Omental fat pad (tissue), 4 donors: ENCODE data around the gene APOBEC3F. TPM values are rescaled to one million over a fixed set of nuclear protein-coding genes. Genes with fewer than 3 reads are reported as not detected.
A peak's percentile ranks its signal among the peaks of the same experiment; 100 is the strongest.
"Not testable (repeated sequence)": the region's sequence is repeated elsewhere in the genome, so short reads cannot be mapped to it uniquely, and the experiment has no call there.

Experiments used
- ATAC-seq: fragments of 150-250 bp; one replicate; pipeline ENCODE4 v1.9.1; 2016; ENCODE audit warnings: mild to moderate bottlenecking, moderate library complexity; ENCODE audit not compliant: low FRiP score
- DNase-seq: peaks from one replicate; pipeline ENCODE4 v3.0.0-alpha.2; 2019; ENCODE audit warnings: low spot score
- total RNA-seq, 4 donors: library from RNA; depleted of rRNA; stranded (reverse); fragments of >200 nt; gene quantifications; one replicate each; pipeline ENCODE4 v1.1.0, GENCODE V29; 2016
- TF ChIP-seq, protein P1 (sequence below), 3 donors: fragments of 450-650 bp; IDR thresholded peaks; one replicate each; pipeline ENCODE4 v1.5.1; 2016 to 2017; ENCODE audit warnings: antibody characterized with exemption in 3 of 3, mild to moderate bottlenecking in 3 of 3, moderate library complexity in 2 of 3

Gene APOBEC3F
- total RNA-seq, 4 donors from 2014 or later: 1.8 to 9.0 (median 2.6) TPM

DNA sequence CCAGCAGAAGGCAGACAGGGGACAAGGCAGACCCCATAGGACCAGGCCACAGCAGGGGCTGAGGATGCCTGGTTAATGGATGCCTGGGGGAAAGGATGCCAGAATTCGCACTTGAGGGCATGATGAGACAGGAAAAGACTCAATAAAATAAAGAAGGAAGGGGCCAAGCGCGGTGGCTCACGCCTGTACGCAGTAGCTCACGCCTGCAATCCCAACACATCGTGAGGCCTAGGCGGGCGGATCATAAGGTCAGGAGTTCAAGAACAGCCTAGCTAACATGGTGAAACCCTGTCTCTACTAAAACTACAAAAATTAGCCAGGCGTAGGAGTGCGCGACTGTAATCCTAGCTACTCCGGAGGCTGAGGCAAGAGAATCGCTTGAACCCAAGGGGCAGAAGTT is 10.0 kb upstream of the APOBEC3F start:
- TF ChIP-seq, protein P1, sequence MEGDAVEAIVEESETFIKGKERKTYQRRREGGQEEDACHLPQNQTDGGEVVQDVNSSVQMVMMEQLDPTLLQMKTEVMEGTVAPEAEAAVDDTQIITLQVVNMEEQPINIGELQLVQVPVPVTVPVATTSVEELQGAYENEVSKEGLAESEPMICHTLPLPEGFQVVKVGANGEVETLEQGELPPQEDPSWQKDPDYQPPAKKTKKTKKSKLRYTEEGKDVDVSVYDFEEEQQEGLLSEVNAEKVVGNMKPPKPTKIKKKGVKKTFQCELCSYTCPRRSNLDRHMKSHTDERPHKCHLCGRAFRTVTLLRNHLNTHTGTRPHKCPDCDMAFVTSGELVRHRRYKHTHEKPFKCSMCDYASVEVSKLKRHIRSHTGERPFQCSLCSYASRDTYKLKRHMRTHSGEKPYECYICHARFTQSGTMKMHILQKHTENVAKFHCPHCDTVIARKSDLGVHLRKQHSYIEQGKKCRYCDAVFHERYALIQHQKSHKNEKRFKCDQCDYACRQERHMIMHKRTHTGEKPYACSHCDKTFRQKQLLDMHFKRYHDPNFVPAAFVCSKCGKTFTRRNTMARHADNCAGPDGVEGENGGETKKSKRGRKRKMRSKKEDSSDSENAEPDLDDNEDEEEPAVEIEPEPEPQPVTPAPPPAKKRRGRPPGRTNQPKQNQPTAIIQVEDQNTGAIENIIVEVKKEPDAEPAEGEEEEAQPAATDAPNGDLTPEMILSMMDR (IDR thresholded peaks at IDR 0.05): no peak
- DNase-seq (no peak), ATAC-seq (no peak)

GRCh38 chr22:39031434-39032295 is 9.0 kb upstream of the APOBEC3F start:
- DNase-seq, ATAC-seq: not testable (repeated sequence)

DNA sequence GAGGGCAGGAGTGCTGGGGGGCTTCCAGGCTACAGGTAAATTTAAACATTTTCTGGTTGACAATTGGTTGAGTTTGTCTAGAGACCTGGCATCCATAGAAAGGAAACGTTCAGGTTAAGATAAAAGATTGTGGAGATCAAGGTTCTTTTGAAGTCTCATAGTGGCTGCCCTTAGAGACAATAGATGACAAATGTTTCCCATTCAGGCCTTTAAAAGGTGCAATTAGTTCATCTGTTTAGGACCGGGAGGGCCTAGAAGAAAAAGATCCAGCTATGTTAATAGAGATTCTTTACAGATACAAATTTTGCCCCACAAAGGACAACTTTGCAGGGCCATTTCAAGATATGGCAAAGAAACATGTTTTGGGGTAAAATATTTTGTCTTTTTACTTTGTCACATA is 3.6 kb upstream of the APOBEC3F start:
- not testable (repeated sequence) for ATAC-seq, DNase-seq

GRCh38 chr22:39039306-39040126 is 1.1 kb upstream of the APOBEC3F start:
- TF ChIP-seq, protein P1 (IDR thresholded peaks at IDR 0.05): no peak
- ATAC-seq (no peak), DNase-seq (no peak)

GRCh38 chr22:39040155-39040537 is 518 bp upstream of the APOBEC3F start:
- peak; percentile 8 for ATAC-seq
- not testable (repeated sequence) for DNase-seq

- TF ChIP-seq, protein P1 (IDR thresholded peaks at IDR 0.05): no peak
- no peak for ATAC-seq
These were observed 1.2 kb downstream of the APOBEC3F start for GRCh38 chr22:39041908-39042307.

DNA sequence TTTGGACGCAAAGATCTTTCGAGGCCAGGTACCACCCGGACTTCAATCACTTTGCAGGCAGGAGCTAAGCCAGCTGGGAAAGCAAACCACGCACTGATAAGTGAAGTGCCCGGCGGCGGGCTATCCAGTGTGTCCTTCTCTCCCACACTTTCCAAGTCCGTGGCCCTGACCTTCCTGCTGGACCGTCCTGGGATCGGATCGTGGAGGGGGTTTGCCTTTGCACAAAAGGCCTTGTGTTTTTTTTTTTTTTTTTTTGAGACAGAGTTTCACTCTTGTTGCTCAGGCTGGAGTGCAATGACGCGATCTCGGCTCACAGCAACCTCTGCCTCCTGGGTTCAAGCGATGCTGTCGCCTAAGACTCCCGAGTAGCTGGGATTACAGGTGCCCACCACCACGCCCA is 2.4 kb downstream of the APOBEC3F start:
- not testable (repeated sequence) for DNase-seq, ATAC-seq

More at GRCh38 chr22:39041908-39042307, 1.2 kb downstream of the APOBEC3F start:
- no peak for DNase-seq

DNA sequence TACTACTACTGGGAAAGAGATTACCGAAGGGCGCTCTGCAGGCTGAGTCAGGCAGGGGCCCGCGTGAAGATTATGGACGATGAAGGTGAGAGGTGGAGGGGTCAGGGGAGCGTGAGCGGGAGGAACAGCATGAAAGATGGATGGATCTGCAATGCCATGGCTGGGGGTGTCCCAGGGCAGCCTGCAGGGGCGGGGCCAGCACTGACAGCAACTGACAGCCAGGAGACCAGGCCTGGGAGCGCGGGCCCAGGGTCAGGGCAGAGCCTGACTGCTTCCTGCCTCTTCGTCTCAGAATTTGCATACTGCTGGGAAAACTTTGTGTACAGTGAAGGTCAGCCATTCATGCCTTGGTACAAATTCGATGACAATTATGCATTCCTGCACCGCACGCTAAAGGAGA is 4.5 kb downstream of the APOBEC3F start:
- DNase-seq: not testable (repeated sequence)

DNA sequence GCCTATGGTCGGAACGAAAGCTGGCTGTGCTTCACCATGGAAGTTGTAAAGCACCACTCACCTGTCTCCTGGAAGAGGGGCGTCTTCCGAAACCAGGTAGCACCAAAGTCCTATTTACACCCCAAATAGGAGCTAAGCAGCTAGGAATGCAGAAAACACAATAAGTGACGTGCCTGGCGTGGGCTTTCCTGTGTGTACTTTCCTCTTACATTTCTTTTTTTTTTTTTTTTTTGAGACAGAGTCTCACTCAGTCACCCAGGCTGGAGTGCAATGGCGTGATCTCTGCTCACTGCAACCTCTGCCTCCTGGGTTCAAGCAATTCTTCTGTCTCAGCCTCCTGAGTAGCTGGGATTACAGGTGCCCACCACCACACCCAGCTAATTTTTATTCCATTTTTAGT is 8.8 kb downstream of the APOBEC3F start:
- DNase-seq, ATAC-seq: not testable (repeated sequence)

More for the DNA sequence above, 4.5 kb downstream of the APOBEC3F start:
- ATAC-seq: not testable (repeated sequence)

DNA sequence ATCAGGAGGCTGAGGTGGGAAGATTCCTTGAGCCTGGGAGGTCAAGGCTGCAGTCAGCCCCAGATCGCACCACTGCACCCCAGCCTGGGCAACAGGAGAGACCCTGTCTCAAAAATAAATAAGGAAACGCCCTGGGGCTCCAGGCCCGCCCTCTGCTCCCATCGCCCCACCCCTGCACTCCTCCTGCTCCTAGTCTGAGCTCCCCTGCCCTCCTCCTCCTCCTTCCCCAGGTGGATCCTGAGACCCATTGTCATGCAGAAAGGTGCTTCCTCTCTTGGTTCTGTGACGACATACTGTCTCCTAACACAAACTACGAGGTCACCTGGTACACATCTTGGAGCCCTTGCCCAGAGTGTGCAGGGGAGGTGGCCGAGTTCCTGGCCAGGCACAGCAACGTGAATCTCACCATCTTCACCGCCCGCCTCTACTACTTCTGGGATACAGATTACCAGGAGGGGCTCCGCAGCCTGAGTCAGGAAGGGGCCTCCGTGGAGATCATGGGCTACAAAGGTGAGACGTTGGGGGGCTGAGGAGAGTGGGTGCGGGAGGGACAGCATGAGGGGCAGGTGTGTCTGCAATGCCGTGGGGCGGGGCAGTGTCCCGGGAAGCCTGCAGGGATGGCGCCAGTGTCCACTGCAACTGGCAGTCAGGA is 11.3 kb downstream of the APOBEC3F start:
- peak; percentile 38 for ATAC-seq
- DNase-seq: not testable (repeated sequence)
